Hepatocyte (in vitro differentiated cells): ENCODE measurements around the gene RASGEF1C. TPM values are rescaled to one million over a fixed set of nuclear protein-coding genes. Genes with fewer than 3 reads are reported as not detected.
A peak's percentile ranks its signal among the peaks of the same experiment; 100 is the strongest.

Experiments
- DNase-seq: peaks from one replicate; pipeline ENCODE4 v3.0.0-alpha.2; 2016; ENCODE audit warnings: low spot score
- H2AFZ ChIP-seq: fragments of 200-600 bp; sonication (generic); 2 replicates; pipeline ENCODE4 v1.6.0; 2016; ENCODE audit warnings: antibody characterized with exemption, mild to moderate bottlenecking
- H3K27ac ChIP-seq: fragments of 200-600 bp; sonication (generic); 2 replicates; pipeline ENCODE4 v1.5.1; 2016; ENCODE audit warnings: mild to moderate bottlenecking
- H3K27me3 ChIP-seq: fragments of 200-600 bp; sonication (generic); 2 replicates; pipeline ENCODE4 v1.6.1; 2016
- H3K36me3 ChIP-seq: fragments of 200-600 bp; sonication (generic); replicated peaks from 2 replicates; pipeline ENCODE4 v1.5.1; 2016; ENCODE audit warnings: low read depth; ENCODE audit not compliant: insufficient read depth
- H3K4me1 ChIP-seq: fragments of 200-600 bp; sonication (generic); 2 replicates; pipeline ENCODE4 v1.5.1; 2016; ENCODE audit warnings: mild to moderate bottlenecking, moderate library complexity; ENCODE audit not compliant: insufficient read depth
- H3K4me2 ChIP-seq: fragments of 200-600 bp; sonication (generic); 2 replicates; pipeline ENCODE4 v1.6.0; 2016
- H3K4me3 ChIP-seq: fragments of 200-600 bp; sonication (generic); 2 replicates; pipeline ENCODE4 v1.5.1; 2016; ENCODE audit warnings: mild to moderate bottlenecking
- H3K79me2 ChIP-seq: fragments of 200-600 bp; sonication (generic); 2 replicates; pipeline ENCODE4 v1.6.0; 2017; ENCODE audit warnings: mild to moderate bottlenecking
- H3K9me2 ChIP-seq: fragments of 200-600 bp; sonication (generic); replicated peaks from 2 replicates; pipeline ENCODE4 v1.6.0; 2017; ENCODE audit warnings: mild to moderate bottlenecking; ENCODE audit not compliant: insufficient read depth
- H3K9me3 ChIP-seq: fragments of 200-600 bp; sonication (generic); 2 replicates; pipeline ENCODE4 v1.5.1; 2016; ENCODE audit warnings: low read depth, mild to moderate bottlenecking
- H4K20me1 ChIP-seq: fragments of 200-600 bp; sonication (generic); 2 replicates; pipeline ENCODE4 v1.6.0; 2016; ENCODE audit warnings: mild to moderate bottlenecking; ENCODE audit not compliant: insufficient read depth, poor library complexity, severe bottlenecking
- CTCF ChIP-seq: fragments of 200-600 bp; sonication (generic); IDR thresholded peaks from 2 replicates; pipeline ENCODE4 v1.5.1; 2016; ENCODE audit warnings: antibody characterized with exemption, mild to moderate bottlenecking; ENCODE audit not compliant: poor library complexity
- EZH2 ChIP-seq: fragments of 200-600 bp; sonication (generic); IDR thresholded peaks from 2 replicates; pipeline ENCODE4 v1.6.1; 2016; ENCODE audit warnings: antibody characterized with exemption, mild to moderate bottlenecking, borderline replicate concordance
- EZH2phosphoT487 ChIP-seq: fragments of 200-600 bp; sonication (generic); IDR thresholded peaks from one replicate; pipeline ENCODE4 v1.6.1; 2018; ENCODE audit warnings: antibody characterized with exemption, mild to moderate bottlenecking, low read depth, moderate library complexity; ENCODE audit not compliant: unreplicated experiment, severe bottlenecking
- WGBS: methylation state at CpG from one replicate; pipeline ENCODE4 v1.1.6; 2016; ENCODE audit warnings: low lambda C conversion rate; ENCODE audit errors: missing lambda C conversion rate; 5-methylcytosine and 5-hydroxymethylcytosine counted together
- polyA plus RNA-seq: library from polyadenylated mRNA; unstranded; fragments of >200 nt; fragmentation: Nextera tagmentation; extraction: Ambion mirVana; gene quantifications from 2 replicates; pipeline ENCODE4 v1.2.1, GENCODE V29; 2016
- total RNA-seq: library from RNA; depleted of rRNA; stranded (reverse); fragments of >200 nt; gene quantifications from 2 replicates; pipeline ENCODE4 v1.2.3, GENCODE V29; 2014

The RASGEF1C gene
- total and polyA plus RNA-seq, 2 experiments from 2014 or later, result not detected

DNA sequence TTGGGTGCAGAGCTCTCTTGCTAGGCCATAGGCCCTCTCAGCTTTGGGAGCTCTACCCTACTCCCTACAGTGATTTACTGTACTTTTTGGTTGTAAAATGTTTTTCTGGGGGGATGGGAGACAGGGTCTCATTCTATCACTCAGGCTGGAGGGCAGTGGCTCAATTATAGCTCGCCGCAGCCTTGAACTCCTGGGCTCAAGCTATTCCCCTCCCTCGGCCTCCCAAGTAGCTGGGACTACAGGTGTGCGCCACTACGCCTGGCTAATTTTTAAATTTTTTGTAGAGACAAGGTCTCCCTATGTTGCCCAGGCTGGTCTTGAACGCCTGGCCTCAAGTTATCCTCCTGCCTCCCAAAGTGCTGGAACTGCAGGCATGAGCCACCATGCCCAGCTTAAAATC lies 115.8 kb downstream of the RASGEF1C start:
- H3K9me3 ChIP-seq, result no peaks in the 10 kb centered on the region
- no peaks in the 10 kb centered on the region for H3K4me1 ChIP-seq
- no peak overlapping the region for H2AFZ ChIP-seq
- H3K79me2 ChIP-seq, result no peaks in the 10 kb centered on the region
- no peak overlapping the region for H3K4me2 ChIP-seq
- no peaks in the 10 kb centered on the region for H4K20me1 ChIP-seq
- H3K27ac ChIP-seq, result no peak overlapping the region
- no peaks in the 10 kb centered on the region for H3K27me3 ChIP-seq
- 93% methylated on average over 6 of the region's 6 CpGs for WGBS
- DNase-seq, result no peak
- H3K36me3 ChIP-seq, result no peaks in the 10 kb centered on the region
- TF ChIP-seq EZH2phosphoT487 (no peak), EZH2 (no peak), CTCF (no peak)
- no peaks in the 10 kb centered on the region for H3K9me2 ChIP-seq
- no peak overlapping the region for H3K4me3 ChIP-seq

- Histone ChIP-seq H3K79me2 (no peaks in the 10 kb centered on the region), H3K36me3 (no peaks in the 10 kb centered on the region), H4K20me1 (no peaks in the 10 kb centered on the region), H3K4me2 (peak overlapping the region; percentile 77), H3K4me1 (no peaks in the 10 kb centered on the region), H2AFZ (peak overlapping the region; percentile 64), H3K4me3 (no peak overlapping the region), H3K9me2 (no peaks in the 10 kb centered on the region), H3K27ac (no peak overlapping the region), H3K27me3 (no peaks in the 10 kb centered on the region), H3K9me3 (no peaks in the 10 kb centered on the region)
- peak; percentile 64 for DNase-seq
- TF ChIP-seq EZH2phosphoT487, result no peak
- TF ChIP-seq CTCF, result peak; percentile 45
- no peak for TF ChIP-seq EZH2
- 22% methylated on average over 15 of the region's 17 CpGs for WGBS
Measured at GRCh38 chr5:180090769-180091546, 118.1 kb downstream of the RASGEF1C start.

DNA sequence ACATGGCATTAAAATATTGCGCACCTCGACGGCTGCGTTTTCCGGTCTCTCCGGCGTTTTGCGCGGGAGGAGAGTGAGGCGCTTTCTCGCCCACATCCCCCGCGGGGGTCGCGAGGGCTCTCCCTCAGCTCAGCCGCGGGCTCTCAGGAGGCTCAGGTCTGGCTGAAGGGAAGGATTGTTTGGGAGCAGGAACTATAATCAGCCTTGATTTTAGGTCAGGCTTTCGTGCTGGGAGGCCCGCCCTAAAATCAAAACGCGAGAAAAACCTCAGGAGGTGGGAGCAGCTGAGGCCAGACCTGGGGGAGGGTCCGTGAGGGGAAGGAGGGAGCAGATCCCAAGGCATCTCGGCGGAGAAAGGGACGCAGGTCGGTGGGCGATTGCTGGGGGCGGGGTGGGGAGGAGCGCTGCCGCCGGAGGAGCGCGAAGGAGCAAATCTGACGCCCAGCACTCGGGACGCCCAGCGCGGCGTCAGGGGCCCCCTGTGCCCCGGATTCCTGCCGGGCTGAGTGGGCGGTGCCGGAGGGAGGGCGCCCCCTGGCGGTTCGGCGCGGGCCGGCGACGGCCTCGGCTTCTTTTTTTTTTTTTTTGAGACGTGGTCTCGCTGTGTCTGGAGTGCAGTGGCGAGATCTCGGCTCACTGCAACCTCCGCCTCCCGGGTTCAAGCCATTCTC lies 118.8 kb downstream of the RASGEF1C start:
- H3K27me3 ChIP-seq, result no peaks in the 10 kb centered on the region
- no peaks in the 10 kb centered on the region for H3K9me3 ChIP-seq
- H3K4me3 ChIP-seq, result peak overlapping the region; percentile 50
- 3% methylated on average over 29 of the region's 58 CpGs for WGBS
- H3K79me2 ChIP-seq, result no peaks in the 10 kb centered on the region
- H3K4me1 ChIP-seq, result no peaks in the 10 kb centered on the region
- peak overlapping the region; percentile 82 for H3K27ac ChIP-seq
- no peaks in the 10 kb centered on the region for H3K36me3 ChIP-seq
- peak; percentile 91 for DNase-seq
- TF ChIP-seq EZH2 (no peak), EZH2phosphoT487 (no peak), CTCF (peak; percentile 91)
- H2AFZ ChIP-seq, result peak overlapping the region; percentile 93
- H4K20me1 ChIP-seq, result no peaks in the 10 kb centered on the region
- H3K9me2 ChIP-seq, result no peaks in the 10 kb centered on the region
- H3K4me2 ChIP-seq, result peak overlapping the region; percentile 77
